Measurements from ENCODE around the gene PHLDA3. TPM values are rescaled to one million over a fixed set of nuclear protein-coding genes. Genes with fewer than 3 reads are reported as not detected.
A peak's percentile ranks its signal among the peaks of the same experiment; 100 is the strongest.

PHLDA3 gene
- total and polyA plus RNA-seq, 8 donors = 4.0 to 66.5 (median 25.7) TPM

DNA sequence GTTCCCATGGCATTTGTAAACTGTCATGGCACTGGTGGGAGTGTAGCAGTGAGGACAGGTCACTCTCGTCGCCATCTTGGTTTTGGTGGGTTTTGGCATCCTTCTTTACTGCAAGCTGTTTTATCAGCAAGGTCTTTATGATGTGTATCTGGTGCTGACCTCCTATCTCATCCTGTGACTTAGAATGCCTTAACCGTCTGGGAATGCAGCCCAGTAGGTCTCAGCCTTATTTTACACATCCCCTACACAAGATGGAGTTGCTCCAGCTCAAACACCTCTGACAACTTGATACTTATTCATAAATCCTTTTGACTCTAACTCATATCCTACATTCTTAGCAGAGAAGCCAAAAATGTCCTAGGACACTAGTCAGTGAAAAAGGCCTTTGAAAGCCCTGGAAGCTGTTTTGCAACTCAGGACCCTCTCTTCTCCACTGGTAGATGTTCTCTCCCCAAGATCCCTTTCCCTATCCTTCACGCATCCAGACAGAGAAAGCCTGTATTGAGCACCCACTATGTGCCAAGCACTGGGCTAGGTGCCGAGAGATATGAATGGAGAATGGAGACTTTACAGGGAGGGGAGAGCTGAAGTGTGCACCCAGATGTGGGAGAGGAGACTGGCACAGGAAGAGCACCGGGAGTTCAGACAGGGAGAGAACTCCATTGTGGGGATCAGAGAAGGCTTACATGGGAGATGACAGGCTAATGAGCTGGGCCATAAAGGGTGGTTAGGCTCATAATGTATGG is 44.7 kb upstream of the PHLDA3 start:
- Histone ChIP-seq H3K27me3 (no peaks in the 10 kb centered on the region), H3K4me3 (no peak overlapping the region), H3K9me3 (no peaks in the 10 kb centered on the region), H3K36me3 (no peaks in the 10 kb centered on the region), H3K4me1 (peaks cover 18 to 59% (median 34%) of the 10 kb centered on the region in 4 donors), H3K27ac (peak overlapping the region in 3 of 5 donors; percentile 83 to 95 (median 90))
- intact Hi-C loops (cut with DNase I; ENCODE audit: low total_unique reads) = no loop called here
- TF ChIP-seq POLR2AphosphoS5 (IDR thresholded peaks at IDR 0.05) (no peak), POLR2A (IDR thresholded peaks at IDR 0.05) (no peak), EP300 (IDR thresholded peaks at IDR 0.05) (no peak), CTCF (IDR thresholded peaks at IDR 0.05) (no peak)
- 89 to 97% (median 94%) methylated on average over 6 of the region's 6 CpGs for WGBS, 5 donors
- DNase-seq = peak in 1 of 2 donors; percentile 3

- 11 to 30% (median 15%) methylated on average over 6 of the region's 6 CpGs for WGBS, 5 donors
- H3K27ac ChIP-seq = peak overlapping the region; percentile 78 to 95 (median 87)
- H3K4me3 ChIP-seq = no peak overlapping the region
- peaks cover 27 to 63% (median 41%) of the 10 kb centered on the region in 4 donors for H3K4me1 ChIP-seq
- peak; percentile 72 to 76 for DNase-seq
- H3K36me3 ChIP-seq = no peaks in the 10 kb centered on the region
- H3K27me3 ChIP-seq = no peaks in the 10 kb centered on the region
- H3K9me3 ChIP-seq = no peaks in the 10 kb centered on the region
- intact Hi-C loops (cut with DNase I; ENCODE audit: low total_unique reads) = no loop called here
- TF ChIP-seq POLR2AphosphoS5 (IDR thresholded peaks at IDR 0.05) (peak in 2 of 3 donors; percentile 19 to 25), POLR2A (IDR thresholded peaks at IDR 0.05) (no peak), EP300 (IDR thresholded peaks at IDR 0.05) (no peak), CTCF (IDR thresholded peaks at IDR 0.05) (peak in 1 of 7 experiments; percentile 17)
These were observed 43.1 kb upstream of the PHLDA3 start for GRCh38 chr1:201511941-201512539.

DNA sequence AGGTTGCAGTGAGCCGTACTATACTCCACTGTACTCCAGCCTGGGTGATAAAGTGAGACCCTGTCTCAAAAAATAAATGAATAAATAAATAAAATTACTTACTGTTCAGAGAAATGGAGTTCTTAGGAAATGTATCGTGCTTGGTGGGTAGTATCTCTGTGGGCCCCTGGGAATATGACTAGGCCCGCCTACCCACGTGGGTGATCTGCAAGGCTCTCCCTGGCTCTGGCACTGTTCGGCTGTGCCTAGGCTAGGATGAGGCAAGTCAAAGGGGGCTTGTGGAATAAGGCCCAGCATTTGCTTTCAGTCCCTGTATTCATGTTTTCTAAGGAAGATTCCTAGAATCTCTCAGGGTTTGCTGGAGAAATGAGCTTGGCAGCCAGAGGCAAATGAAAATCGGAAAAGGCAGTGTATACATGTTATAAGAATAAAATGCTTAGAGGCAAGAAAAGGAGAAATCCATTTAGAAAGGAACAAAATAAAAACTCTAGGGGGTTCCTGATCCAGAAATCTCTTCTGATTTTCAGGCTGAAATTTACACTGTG is 42.5 kb upstream of the PHLDA3 start:
- DNase-seq = no peak
- TF ChIP-seq POLR2AphosphoS5 (IDR thresholded peaks at IDR 0.05) = no peak
- no peak for TF ChIP-seq CTCF (IDR thresholded peaks at IDR 0.05)
- no peak for TF ChIP-seq EP300 (IDR thresholded peaks at IDR 0.05)
- no peak for TF ChIP-seq POLR2A (IDR thresholded peaks at IDR 0.05)
- intact Hi-C loops (cut with DNase I; ENCODE audit: low total_unique reads) = no loop called here
- H3K36me3 ChIP-seq = no peaks in the 10 kb centered on the region
- H3K4me3 ChIP-seq = no peak overlapping the region
- H3K9me3 ChIP-seq = no peaks in the 10 kb centered on the region
- peak overlapping the region; percentile 78 to 95 (median 87) for H3K27ac ChIP-seq
- H3K4me1 ChIP-seq = peaks cover 27 to 63% (median 43%) of the 10 kb centered on the region in 4 donors
- no peaks in the 10 kb centered on the region for H3K27me3 ChIP-seq
- WGBS, 5 donors = 67 to 74% (median 74%) methylated on average over 6 of the region's 6 CpGs

DNA sequence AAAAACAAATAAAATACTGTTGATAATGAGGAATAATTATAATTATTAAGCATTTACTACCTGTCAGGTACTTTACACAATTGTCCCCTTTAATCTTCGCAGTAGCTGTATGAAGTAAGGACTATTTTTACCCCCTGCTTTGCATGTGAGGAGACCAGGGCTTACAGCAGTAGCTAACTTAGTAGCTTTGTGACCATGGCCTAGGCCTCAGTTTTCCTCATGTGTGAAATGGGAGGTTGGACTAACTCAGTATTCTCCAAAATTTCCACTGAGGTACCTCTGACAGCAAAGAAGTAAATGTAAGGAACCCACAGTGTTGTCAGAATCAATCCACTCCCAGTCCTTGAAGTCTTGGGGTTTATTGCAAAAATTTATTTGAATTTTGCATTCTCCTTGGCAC is 41.7 kb upstream of the PHLDA3 start:
- no peaks in the 10 kb centered on the region for H3K9me3 ChIP-seq
- H3K27ac ChIP-seq = peak overlapping the region in 3 of 5 donors; percentile 78 to 95 (median 83)
- no peaks in the 10 kb centered on the region for H3K27me3 ChIP-seq
- peaks cover 33 to 67% (median 50%) of the 10 kb centered on the region in 4 donors for H3K4me1 ChIP-seq
- no peak overlapping the region for H3K4me3 ChIP-seq
- DNase-seq = no peak
- TF ChIP-seq EP300 (IDR thresholded peaks at IDR 0.05) = no peak
- TF ChIP-seq POLR2AphosphoS5 (IDR thresholded peaks at IDR 0.05) = no peak
- TF ChIP-seq CTCF (IDR thresholded peaks at IDR 0.05) = no peak
- no peak for TF ChIP-seq POLR2A (IDR thresholded peaks at IDR 0.05)
- no peaks in the 10 kb centered on the region for H3K36me3 ChIP-seq
- intact Hi-C loops (cut with DNase I; ENCODE audit: low total_unique reads) = no loop called here
- 85 to 100% (median 96%) methylated on average over 1 of the region's 1 CpG for WGBS, 5 donors
